GM23338 (cell line): ENCODE measurements around the gene CDK13. TPM values are rescaled to one million over a fixed set of nuclear protein-coding genes. Genes with fewer than 3 reads are reported as not detected.

ENCODE experiments used
- ATAC-seq: fragments of 200-7000 bp; cut with Tn5 transposase; 3 replicates; pipeline ENCODE4 v1.9.1; 2020
- DNase-seq: peaks from one replicate; pipeline ENCODE4 v3.0.0-alpha.2; 2015; ENCODE audit warnings: low spot score
- H2AFZ ChIP-seq: fragments of 200-600 bp; sonication (generic); 2 replicates; pipeline ENCODE4 v1.8.0; 2016; ENCODE audit warnings: antibody characterized with exemption, mild to moderate bottlenecking, moderate library complexity
- H3F3A ChIP-seq: fragments of 200-600 bp; sonication (generic); replicated peaks from 2 replicates; pipeline ENCODE4 v1.8.0; 2017; ENCODE audit warnings: antibody characterized with exemption, mixed run types, low read depth
- H3K27ac ChIP-seq: fragments of 200-600 bp; sonication (generic); 2 replicates; pipeline ENCODE4 v1.6.1; 2016; ENCODE audit warnings: low read depth
- H3K27me3 ChIP-seq: fragments of 200-600 bp; sonication (generic); 2 replicates; pipeline ENCODE4 v1.8.0; 2016; ENCODE audit warnings: mild to moderate bottlenecking, mixed run types, moderate library complexity; ENCODE audit not compliant: insufficient read depth
- H3K36me3 ChIP-seq: fragments of 200-600 bp; sonication (generic); 2 replicates; pipeline ENCODE4 v1.8.0; 2016; ENCODE audit warnings: mild to moderate bottlenecking; ENCODE audit not compliant: insufficient read depth
- H3K4me1 ChIP-seq: fragments of 200-600 bp; sonication (generic); 2 replicates; pipeline ENCODE4 v1.8.0; 2016; ENCODE audit warnings: mild to moderate bottlenecking, moderate library complexity; ENCODE audit not compliant: insufficient read depth
- H3K4me2 ChIP-seq: fragments of 200-600 bp; sonication (generic); 2 replicates; pipeline ENCODE4 v1.7.1; 2017; ENCODE audit warnings: mixed run types
- H3K4me3 ChIP-seq: fragments of 200-600 bp; sonication (generic); 2 replicates; pipeline ENCODE4 v1.6.1; 2016; ENCODE audit warnings: mixed run types
- H3K79me2 ChIP-seq: fragments of 200-600 bp; sonication (generic); replicated peaks from 2 replicates; pipeline ENCODE4 v1.8.0; 2017; ENCODE audit warnings: mild to moderate bottlenecking; ENCODE audit not compliant: insufficient read depth
- H3K9me2 ChIP-seq: fragments of 200-600 bp; sonication (generic); 2 replicates; pipeline ENCODE4 v1.8.0; 2017; ENCODE audit not compliant: insufficient read depth
- H4K20me1 ChIP-seq: fragments of 200-600 bp; sonication (generic); replicated peaks from 2 replicates; pipeline ENCODE4 v1.8.0; 2017; ENCODE audit warnings: mild to moderate bottlenecking; ENCODE audit not compliant: insufficient read depth
- H3K27ac Mint-ChIP-seq: 2 replicates; pipeline ENCODE4 v1.8.0; 2020; ENCODE audit warnings: inconsistent platforms, mild to moderate bottlenecking, moderate library complexity, mixed read lengths
- H3K27me3 Mint-ChIP-seq: 3 replicates; pipeline ENCODE4 v1.8.0; 2022; ENCODE audit warnings: low read depth, mild to moderate bottlenecking, moderate library complexity, mixed read lengths, inconsistent platforms; ENCODE audit not compliant: insufficient read depth, poor library complexity
- H3K36me3 Mint-ChIP-seq: 3 replicates; pipeline ENCODE4 v1.8.0; 2021; ENCODE audit warnings: low read depth, mild to moderate bottlenecking, inconsistent platforms, moderate library complexity, mixed read lengths
- H3K4me1 Mint-ChIP-seq: 3 replicates; pipeline ENCODE4 v1.8.0; 2020; ENCODE audit warnings: mild to moderate bottlenecking, inconsistent platforms, mixed read lengths
- H3K4me3 Mint-ChIP-seq: 3 replicates; pipeline ENCODE4 v1.8.0; 2021; ENCODE audit warnings: moderate library complexity, mild to moderate bottlenecking, inconsistent platforms, mixed read lengths
- H3K9me3 Mint-ChIP-seq: 3 replicates; pipeline ENCODE4 v1.8.0; 2020; ENCODE audit warnings: moderate library complexity, mild to moderate bottlenecking, inconsistent platforms, mixed read lengths
- CREB1 ChIP-seq: fragments of 250-450 bp; sonication (Bioruptor Pico); IDR thresholded peaks from 2 replicates; pipeline ENCODE4 v1.5.0; 2020; ENCODE audit warnings: low read depth, mild to moderate bottlenecking, moderate library complexity
- CTCF ChIP-seq, 2 experiments: fragments of 200-600 bp in 1 of 2; sonication (generic) in 1 of 2; conservative IDR thresholded peaks; 2 replicates each; pipeline versions ENCODE4 v1.5.1 to v1.6.1; 2016 to 2017; ENCODE audit warnings: antibody characterized with exemption in 2 of 2, low read depth in 2 of 2, mild to moderate bottlenecking in 2 of 2, moderate library complexity in 1 of 2
- EZH2 ChIP-seq: fragments of 200-600 bp; sonication (generic); IDR thresholded peaks from one replicate; pipeline ENCODE4 v1.8.0; 2017; ENCODE audit warnings: antibody characterized with exemption, mild to moderate bottlenecking, low read depth; ENCODE audit not compliant: unreplicated experiment
- EZH2phosphoT487 ChIP-seq: fragments of 200-600 bp; sonication (generic); IDR thresholded peaks from one replicate; pipeline ENCODE4 v1.8.1; 2018; ENCODE audit warnings: antibody characterized with exemption; ENCODE audit not compliant: unreplicated experiment
- JUNB ChIP-seq: IDR thresholded peaks from one replicate; pipeline ENCODE4 v1.6.1; 2016; ENCODE audit warnings: antibody characterized with exemption; ENCODE audit not compliant: unreplicated experiment
- NANOG ChIP-seq: IDR thresholded peaks from 2 replicates; pipeline ENCODE4 v1.6.1; 2016; ENCODE audit warnings: antibody characterized with exemption, borderline replicate concordance
- POLR2AphosphoS5 ChIP-seq: IDR thresholded peaks from 2 replicates; pipeline ENCODE4 v1.6.1; 2016; ENCODE audit warnings: antibody characterized with exemption, low read depth
- REST ChIP-seq: IDR thresholded peaks from one replicate; pipeline ENCODE4 v1.6.1; 2018; ENCODE audit warnings: antibody characterized with exemption; ENCODE audit not compliant: unreplicated experiment
- STAT1 ChIP-seq: IDR thresholded peaks from one replicate; pipeline ENCODE4 v1.6.1; 2016; ENCODE audit warnings: antibody characterized with exemption; ENCODE audit not compliant: unreplicated experiment
- ZNF331 ChIP-seq: fragments of 250-450 bp; sonication (Bioruptor Pico); IDR thresholded peaks from 2 replicates; pipeline ENCODE4 v1.5.0; 2020; ENCODE audit warnings: low read depth, mild to moderate bottlenecking, moderate library complexity
- ZNF462 ChIP-seq: fragments of 250-450 bp; sonication (Bioruptor Pico); IDR thresholded peaks from 2 replicates; pipeline ENCODE4 v1.5.0; 2020; ENCODE audit warnings: mild to moderate bottlenecking, moderate library complexity
- polyA plus RNA-seq: library from polyadenylated mRNA; unstranded; fragments of >200 nt; fragmentation: Nextera tagmentation; extraction: Ambion mirVana; gene quantifications from 2 replicates; pipeline ENCODE4 v1.2.1, GENCODE V29; 2016
- total RNA-seq: library from RNA; depleted of rRNA; stranded (reverse); fragments of >200 nt; shearing (Covaris generic); gene quantifications from 2 replicates; pipeline ENCODE4 v1.2.3, GENCODE V29; 2014
- TF ChIP-seq, protein P1 (sequence below): IDR thresholded peaks from 2 replicates; pipeline ENCODE4 v1.6.1; 2016; ENCODE audit warnings: antibody characterized with exemption

The CDK13 gene
- total and polyA plus RNA-seq, 2 experiments from 2014 or later: 39.4 to 80.2 TPM

DNA sequence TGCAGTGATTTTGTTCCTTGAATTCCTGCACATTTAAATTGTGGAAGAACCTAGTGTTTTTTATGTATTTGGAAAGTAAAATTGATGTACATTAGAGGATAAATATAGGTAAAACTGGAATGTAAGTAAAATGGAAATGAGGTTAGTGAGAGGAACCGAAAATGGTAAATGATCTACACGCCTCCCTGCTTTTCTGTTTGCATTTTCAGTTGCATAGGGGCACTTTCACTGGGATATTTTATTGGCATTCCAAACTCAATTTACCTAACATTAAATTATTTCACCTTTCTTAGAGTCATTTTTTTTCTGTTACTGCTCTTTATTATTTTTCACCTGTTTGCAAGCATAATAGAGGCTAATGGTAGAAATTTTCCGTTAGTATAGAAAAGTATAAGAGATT, 8.0 kb downstream of the CDK13 start:
- H3K27me3 ChIP-seq: no peaks in the 10 kb centered on the region

More for the DNA sequence above, 8.0 kb downstream of the CDK13 start:
- Mint-ChIP-seq H3K27me3 (no peaks in the 10 kb centered on the region), H3K9me3 (peaks cover 16% of the 10 kb centered on the region; the same call in 2 of the 3 replicates), H3K36me3 (peaks cover 23% of the 10 kb centered on the region), H3K4me1 (peaks cover 29% of the 10 kb centered on the region), H3K27ac (no peak overlapping the region), H3K4me3 (no peak overlapping the region)
- H3K79me2 ChIP-seq: peaks cover 100% of the 10 kb centered on the region
- DNase-seq (no peak), ATAC-seq (no peak)
- no peak overlapping the region for H2AFZ ChIP-seq
- H3K4me1 ChIP-seq: peaks cover 38% of the 10 kb centered on the region
- H3K36me3 ChIP-seq: no peaks in the 10 kb centered on the region
- H3K27ac ChIP-seq: no peak overlapping the region
- H3F3A ChIP-seq: no peaks in the 10 kb centered on the region
- H3K4me3 ChIP-seq: no peak overlapping the region
- 0 out of 2 replicates have a peak overlapping the region, but pooled peaks have one; percentile 11 for H3K4me2 ChIP-seq
- no peaks in the 10 kb centered on the region for H3K9me2 ChIP-seq
- no peak for TF ChIP-seq ZNF331
- no peak for TF ChIP-seq STAT1
- TF ChIP-seq EZH2: no peak
- TF ChIP-seq, protein P1, sequence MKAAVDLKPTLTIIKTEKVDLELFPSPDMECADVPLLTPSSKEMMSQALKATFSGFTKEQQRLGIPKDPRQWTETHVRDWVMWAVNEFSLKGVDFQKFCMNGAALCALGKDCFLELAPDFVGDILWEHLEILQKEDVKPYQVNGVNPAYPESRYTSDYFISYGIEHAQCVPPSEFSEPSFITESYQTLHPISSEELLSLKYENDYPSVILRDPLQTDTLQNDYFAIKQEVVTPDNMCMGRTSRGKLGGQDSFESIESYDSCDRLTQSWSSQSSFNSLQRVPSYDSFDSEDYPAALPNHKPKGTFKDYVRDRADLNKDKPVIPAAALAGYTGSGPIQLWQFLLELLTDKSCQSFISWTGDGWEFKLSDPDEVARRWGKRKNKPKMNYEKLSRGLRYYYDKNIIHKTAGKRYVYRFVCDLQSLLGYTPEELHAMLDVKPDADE: no peak
- no peak for TF ChIP-seq CREB1 (CRISPR knock-in tag)
- TF ChIP-seq JUNB: no peak
- TF ChIP-seq ZNF462: no peak
- TF ChIP-seq POLR2AphosphoS5: no peak
- no peak for TF ChIP-seq CTCF (conservative IDR thresholded peaks at IDR 0.05; ENCODE audit: low read depth in 2 of 2)
- no peak for TF ChIP-seq REST
- TF ChIP-seq EZH2phosphoT487: no peak
- TF ChIP-seq NANOG: no peak
- peaks cover 43% of the 10 kb centered on the region for H4K20me1 ChIP-seq
